M059J (cell line): ENCODE data around the gene MAPKAPK2. TPM values are rescaled to one million over a fixed set of nuclear protein-coding genes. Genes with fewer than 3 reads are reported as not detected.

ENCODE experiments used
- DNase-seq: peaks from one replicate; pipeline ENCODE4 v3.0.0-alpha.2; 2012; ENCODE audit warnings: low read depth
- total RNA-seq: library from RNA; depleted of rRNA; stranded (reverse); fragments of >200 nt; shearing (Covaris generic); gene quantifications from 2 replicates; pipeline ENCODE4 v1.2.3, GENCODE V29; 2014

The MAPKAPK2 gene
- total RNA-seq, 1 experiment from 2014 or later, result 55.8 TPM

DNA sequence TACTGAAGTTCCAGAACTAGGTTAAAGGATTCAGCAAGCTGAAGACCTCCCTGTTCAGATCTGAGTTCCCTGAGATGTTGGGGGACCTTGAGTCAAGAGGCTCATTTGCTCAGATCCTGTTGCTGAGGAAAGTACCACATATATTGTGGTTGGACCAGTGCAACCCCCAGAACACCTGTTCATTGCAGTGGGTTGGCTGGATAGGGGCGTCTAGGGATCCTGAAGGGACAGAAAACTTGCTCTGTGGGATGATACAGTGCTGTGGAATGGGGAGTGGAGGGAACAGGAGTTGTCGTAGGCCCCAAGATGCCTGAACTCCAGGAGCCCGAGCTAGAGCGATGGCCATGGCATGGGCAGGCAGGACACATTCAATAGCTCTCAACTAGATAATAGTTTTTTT, 24.6 kb upstream of the MAPKAPK2 start:
- DNase-seq, result no peak

DNA sequence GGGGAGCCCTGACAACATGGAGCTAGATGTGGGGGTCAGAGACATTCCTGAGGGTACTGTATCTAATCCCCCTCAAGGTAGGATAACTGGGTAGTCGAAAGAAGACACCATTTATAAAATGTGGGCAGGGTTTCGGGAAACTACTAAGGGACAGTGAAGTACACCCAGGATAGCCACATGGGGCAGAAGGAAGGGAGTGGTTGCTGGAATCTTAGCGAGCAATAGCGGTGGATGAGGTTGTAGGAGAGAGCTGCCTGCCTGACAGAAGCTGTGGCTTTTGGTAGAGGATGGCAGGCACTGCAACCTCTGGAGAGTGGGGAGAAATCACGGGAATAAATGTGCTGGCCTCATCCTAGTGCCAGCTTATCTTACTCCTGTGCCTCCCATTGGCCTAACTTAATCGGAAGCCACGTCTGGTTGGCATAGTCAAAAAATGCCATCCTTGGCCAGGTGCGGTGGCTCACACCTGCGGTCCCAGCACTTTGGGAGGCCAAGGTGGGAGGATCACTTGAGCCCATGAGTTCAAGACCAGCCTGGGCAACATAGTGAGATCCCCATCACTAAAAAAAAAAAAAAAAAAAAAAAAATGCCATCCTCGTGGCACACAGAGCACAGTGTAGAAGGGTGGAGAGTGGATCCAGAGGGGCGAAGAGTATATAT, 23.4 kb upstream of the MAPKAPK2 start:
- DNase-seq, result no peak

DNA sequence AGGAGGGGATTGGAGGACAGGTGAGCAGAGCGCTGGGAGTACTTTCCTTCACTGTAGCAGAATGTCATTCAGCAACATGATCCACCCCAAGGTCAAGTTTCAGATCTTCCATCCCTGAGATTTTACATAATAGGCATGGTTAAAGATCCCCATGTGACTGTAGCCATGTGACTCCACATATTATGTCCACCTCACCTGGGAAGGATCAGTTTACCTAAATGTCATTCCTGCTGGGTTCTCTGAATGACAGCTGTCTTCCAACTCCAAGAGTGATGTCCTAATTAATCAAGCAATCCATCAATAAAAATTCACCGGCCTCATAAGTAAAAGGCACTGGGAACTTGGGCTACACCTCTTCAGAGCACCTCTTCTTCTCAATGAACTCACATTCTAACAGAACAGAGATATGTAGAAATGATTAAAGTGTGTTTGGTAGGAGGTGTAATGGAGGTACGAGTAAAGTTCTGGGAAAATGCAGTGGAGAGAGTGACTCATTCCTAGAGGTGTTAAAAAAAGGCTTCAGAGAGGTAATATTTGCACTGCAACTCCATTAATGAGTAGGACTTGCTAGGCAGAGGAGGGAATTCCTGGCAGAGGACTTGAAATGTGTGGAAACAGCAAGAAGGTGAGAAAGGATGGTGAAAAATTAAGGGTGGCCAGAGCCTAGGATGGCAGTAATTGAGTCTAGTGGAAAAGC, 22.2 kb upstream of the MAPKAPK2 start:
- DNase-seq, result no peak

DNA sequence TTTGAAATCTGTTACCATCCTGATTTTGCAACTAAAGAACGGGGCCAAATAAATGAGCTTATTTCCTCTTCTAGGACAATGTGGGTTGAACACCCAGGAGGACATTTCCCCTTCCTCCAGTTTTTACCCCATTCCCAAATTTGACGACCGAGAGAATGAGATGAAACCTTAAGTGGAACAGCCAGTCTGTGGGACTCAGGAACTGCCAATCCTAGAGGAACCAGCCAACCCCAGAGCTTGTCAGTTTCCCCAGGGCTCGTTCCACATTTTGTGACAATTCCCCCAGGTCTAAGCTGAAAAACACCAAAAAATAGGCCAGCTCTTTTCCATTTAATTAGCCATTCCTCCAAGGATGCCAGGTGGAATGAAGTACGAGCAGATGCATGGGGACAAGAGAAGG, 21.3 kb upstream of the MAPKAPK2 start:
- no peak for DNase-seq

DNA sequence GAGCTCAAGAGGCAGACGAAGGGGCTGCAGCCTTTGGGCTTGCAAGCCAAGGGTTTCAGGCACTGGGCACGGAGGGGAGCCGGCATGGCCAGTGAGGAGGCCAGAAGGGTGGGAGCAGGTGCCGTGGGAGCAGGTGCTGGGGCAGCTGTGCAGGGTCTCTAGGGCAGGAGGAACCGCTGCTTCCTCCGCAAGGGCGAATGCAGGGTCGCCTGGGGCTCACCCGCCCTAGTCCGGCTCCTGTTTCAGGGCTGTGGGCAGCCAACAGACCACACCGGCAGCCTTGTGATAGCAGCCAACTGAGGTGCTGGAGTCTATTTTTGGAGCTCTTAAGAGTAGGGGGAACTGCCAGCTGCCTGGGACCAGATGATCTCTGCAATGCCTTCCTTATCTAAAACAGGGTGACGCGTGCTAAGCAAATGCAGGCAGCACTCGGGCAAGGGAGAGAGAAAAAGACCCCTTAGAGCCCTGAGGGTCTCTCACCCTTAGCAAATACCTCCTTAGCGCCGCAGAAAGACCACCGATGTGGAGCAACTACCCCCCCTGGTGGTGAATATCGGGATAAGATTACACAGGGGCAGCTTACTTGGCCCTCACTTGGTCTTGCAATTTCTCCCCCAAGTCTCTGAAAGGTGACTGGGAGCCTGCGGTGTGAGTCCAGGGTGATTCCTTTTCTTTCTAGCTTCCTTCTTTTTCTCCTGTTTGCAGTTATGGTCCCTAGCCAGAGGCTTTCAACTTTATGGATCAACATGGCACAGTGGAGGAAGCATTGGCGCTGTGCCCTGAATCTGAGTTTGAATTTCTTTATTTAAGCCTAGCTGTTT, 20.7 kb upstream of the MAPKAPK2 start:
- peak; percentile 53 for DNase-seq

DNA sequence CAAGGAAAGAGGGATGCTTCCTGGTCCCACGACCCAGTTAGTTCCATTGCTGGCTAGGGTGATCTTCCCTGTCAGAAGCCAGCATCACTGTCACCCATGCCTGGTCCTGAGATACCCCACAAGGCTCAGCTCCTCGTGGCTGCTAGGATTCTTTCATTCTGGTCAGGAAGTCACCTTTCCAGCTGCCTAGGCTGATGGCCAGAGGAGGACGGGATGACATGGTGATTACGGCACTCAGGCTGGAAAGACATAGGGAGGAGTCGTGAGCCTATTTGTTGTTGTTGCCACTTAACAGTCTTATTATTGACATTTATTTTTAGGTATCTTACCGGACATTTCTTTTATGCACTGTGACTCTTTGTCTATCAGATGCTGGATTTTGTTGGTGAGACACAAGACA, 20.0 kb upstream of the MAPKAPK2 start:
- DNase-seq, result no peak

DNA sequence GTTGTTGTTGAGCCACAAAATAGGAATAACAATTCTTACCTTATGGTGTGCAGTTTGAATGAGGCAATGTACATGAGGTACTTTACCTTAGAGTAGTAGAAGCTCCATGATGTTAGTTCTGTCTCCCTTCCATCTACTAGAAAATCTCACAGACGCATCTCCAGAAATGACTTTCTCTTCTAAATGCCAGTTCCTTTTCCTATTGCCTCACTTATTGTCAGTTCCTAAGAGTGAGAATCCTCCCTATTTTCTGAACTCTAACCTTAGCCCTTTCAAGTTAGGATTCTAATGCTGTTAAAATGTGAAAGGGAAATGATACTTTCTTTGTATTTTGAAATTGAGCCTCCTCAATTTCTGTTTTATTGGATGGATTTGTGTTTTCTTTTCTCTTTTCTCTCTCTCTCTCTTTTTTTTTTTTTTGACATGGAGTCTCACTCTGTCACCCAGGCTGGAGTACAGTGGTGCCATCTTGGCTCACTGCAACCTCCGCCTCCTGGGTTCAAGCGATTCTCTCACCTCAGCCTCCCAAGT, 18.6 kb upstream of the MAPKAPK2 start:
- no peak for DNase-seq

DNA sequence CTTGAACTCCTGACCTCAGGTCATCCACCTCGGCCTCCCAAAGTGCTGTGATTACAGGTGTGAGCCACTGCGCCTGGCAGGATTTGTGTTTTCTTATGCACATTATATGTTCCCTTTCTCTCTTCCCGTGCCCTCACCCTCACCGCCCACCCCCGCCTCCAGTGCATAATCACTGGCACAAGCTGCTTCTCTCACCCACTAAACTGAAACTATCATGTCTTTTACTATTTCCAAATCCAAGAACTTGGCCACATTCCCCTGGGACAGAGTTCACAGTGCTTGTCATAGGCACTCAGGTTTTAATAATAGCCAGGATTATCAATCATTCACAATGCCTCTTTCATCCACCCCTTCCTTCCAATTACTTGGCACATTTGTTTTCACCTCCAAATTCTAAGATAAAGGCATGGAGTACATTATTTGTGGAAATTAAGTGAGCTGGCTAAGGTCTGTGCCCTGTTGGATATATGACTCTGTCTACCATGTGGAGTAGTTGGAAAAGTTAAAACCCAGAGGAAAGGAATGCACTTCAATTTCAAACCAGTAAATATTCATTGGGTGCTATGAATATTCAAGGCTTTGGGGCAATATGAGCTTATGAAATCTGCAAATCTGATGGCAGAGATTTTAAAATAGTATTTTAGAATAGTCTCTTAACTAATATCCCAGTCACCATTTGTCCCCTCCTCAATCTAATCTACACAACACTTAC, 17.6 kb upstream of the MAPKAPK2 start:
- no peak for DNase-seq

DNA sequence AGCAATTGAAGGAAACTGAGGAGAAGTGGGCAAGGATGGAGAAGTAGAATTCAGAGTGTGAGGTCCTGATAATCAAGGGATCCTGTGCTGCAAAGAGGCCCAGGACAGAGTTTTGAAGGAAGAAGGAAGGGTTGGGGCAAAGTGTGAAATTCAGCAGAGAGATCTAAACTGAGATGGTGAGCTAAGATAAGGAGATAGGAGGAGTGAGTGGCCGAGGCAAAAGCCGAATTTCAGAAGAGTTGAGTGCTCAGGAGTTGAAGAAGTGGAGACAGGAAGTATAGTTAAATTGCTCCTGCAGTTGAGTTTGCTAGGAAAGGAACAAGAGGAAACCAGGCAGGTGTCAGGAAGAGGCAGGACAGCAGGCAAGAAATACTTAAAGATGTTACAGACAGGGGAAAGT, 16.4 kb upstream of the MAPKAPK2 start:
- DNase-seq, result no peak

DNA sequence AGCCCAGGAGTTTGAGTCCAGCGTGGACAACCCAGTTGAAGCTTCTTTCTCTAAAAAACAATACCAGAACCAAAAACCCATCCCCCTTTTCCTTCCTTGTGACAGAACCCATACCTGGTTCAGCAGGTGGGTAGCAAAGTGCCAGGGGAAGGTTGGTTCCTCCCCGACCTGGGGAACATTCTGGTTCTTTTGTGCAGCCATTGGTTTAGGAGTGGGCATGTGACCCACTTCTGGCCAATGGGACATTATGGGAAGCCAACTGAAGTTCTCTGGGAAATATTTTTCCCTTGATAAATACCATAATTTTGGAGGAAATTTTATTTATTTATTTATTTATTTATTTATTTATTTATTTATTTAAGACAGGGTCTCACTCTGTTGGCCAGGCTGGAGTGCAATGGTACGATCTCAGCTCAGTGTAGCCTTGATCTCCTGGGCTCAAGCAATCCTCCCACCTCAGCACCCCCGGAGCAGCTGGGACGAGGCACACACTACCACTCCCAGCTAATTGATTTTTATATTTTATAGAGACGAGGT, 15.8 kb upstream of the MAPKAPK2 start:
- DNase-seq, result no peak

DNA sequence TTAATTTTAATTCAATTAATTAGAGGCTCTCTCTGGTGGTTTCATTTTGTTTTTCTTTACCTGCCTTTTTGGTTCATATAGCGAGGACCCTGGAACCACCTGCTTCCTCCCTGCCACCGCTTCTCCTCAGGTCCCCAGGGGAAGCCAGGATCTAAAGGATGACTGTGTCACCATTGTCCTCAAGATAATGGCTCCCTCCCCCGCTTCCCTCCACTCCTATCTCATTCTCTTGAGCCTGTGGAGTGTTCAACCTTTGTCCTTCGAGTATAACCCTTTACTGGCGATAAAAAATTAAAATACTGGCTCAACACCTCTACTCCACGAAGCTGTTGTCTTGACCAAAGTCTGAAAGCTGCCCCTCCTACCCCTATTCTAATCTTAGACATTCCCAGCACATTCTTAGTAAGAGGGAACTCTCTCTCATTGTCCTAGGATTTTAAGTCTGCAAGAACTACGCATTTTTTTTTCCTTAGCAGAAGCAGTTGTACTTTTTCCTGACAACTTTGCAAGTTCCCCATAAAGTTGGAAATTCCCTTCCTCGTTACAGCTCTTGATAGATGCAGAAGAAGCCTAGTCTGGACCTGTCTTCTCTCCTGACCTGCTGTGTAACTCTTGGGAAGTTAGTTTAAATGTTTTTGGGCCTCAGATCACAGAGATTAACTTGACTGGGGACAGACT, 12.6 kb upstream of the MAPKAPK2 start:
- DNase-seq, result no peak

DNA sequence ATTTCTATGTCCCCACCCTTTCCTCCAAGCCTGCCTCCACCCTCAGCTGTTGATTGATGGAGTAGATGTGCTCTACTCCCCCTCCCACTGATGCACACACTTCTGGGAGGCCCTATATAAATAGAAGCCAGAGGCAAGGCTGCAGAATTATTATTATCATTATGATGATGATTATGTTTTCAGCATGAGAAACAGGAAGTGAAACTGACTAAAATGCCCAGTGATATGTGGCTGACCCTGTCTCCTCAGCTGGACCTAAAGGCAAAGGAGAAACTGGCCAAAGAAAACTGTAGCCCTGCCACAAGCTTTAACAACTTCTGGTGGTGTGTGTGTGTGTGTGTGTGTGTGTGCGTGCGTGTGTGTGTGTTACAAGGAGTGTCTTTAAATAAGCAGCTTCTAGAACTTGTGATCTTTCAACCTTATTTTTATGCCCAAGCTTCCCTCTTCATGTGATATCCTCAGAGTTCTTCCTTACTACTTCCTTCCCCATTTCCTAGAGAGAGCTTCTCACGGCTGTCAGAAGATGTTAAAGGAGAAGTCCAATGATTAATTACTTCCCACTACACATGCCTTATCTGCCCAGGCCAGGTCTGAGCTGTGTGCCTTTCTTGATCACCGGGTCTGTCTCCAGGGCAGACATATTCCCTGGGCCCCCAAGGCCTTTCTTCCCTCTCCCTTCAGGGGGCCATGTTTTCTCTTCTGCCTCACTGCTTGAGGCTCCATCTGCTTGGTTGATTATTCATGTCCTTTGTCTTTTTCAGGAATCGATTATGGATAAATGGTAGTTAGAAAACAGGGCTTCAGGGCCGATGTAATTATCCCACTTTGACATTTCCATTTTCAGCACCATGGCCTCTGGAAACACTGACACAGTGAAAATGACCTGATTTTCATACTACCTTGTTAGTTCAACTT, 11.6 kb upstream of the MAPKAPK2 start:
- DNase-seq, result no peak

DNA sequence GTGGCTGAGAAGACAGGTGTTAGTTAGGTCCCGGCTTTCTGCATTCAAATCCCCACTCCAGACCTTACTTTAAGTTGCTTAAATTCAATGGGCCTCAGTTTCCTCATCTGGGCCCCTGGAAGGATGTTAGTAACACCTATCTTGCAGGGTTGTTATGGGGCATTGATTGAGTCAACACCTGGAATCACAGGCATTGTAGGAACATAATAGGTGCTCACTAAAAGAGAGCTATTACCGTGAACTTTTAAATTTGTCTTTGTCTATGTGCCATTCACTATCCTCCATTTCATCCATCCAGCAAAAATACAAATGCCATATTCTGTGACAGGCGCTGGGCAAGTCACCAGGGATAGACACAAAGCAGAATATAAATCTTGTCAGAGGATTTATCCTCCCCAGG, 10.5 kb upstream of the MAPKAPK2 start:
- no peak for DNase-seq

DNA sequence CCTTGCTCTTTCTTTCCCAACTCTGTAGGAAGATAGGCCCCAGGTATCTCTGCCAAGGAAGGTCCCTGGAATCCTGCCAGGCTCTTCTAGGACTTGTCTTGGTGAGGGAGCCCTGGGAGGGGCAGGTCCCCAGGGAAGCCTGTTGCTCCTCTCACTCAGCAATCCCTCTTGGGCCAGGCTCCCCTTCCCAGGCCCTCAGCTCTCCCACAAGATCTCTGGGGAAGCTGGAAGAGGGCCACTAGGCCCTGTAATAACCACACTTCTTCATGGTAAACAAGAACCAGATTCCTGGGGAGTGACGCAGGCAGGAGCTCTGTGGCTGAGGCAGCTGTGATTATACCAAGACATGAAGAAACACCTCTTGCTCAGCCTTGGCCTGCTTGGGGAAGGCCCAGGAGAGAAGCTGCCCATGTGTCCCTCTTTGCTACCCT, 9.9 kb upstream of the MAPKAPK2 start:
- peak; percentile 98 for DNase-seq

DNA sequence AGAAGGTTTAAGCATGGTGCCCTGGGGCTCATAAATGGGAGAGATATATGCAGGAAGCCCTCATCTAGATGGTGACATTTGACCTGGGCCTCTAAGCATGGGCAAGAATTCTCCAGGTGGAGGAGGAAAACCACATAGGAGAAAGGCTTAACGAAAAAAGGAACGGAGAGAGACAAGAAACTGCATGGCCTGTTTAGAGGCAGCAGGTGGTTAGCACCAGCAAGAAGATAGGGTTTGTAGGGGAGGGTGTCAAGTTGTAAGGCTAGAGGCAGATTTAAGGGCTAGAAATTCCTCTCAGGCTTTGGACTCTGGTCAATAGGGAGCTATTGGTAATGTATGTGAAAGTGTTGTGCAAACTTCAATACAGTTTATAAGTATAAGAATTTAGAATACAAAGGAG, 8.2 kb upstream of the MAPKAPK2 start:
- no peak for DNase-seq

DNA sequence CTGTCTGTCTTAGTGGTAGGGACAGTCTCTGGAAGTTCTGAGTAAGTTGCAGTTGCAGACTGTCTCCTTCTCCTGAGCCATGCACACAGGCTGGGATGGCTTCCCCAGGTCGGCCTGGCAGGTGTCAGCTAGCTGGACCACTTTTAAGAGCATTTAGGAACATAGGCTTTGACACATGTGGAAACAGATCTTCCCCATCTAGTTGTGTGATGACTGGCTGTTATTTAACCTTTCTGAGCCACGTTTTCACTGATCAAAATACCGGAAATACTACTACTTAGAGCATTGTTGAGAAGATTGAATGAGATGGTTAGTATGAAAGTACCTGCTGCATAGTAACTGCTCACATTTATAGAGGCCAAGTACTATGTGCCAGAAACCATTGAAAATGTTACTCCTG, 6.2 kb upstream of the MAPKAPK2 start:
- DNase-seq, result no peak

DNA sequence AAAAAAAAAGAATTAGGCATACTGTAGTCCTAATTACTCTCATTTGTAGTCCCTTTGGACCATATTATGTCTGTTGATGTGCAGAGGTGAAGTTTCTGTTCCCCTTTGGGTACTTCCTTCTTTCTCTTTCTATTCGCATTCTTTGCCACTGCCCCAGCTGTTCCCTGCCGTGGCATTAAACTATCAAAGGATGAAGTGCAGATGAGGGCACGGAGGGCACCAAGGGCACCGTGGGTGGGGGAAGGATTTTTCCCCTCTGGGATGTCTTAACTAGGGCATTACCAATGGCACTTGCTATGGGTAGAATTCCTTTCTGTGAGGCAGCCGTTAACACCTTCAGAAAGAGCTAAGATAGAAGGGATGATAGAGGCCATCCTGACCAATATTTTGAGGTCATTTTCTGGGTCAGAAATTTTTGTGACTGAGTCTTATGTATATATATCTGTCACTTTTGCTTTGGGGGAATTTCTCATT, 4.9 kb upstream of the MAPKAPK2 start:
- DNase-seq, result no peak

DNA sequence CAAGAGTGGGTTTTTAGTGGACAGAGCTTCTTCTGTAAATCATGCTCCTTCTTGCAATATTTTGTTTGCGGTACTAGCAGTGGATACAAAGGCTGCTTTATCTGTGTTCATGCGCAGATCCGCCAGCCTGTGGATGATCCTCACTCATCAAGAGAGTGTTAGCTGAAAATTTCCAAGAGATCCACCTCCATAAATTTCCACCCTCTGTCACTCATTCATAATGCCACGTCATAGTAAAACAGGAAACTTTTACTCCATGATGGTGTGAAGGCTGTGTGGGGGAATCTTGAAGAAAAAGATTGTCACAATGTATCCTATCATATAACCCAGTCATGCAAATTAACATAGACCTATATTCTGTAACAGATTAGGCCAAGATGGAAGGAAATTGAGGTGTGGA, 4.4 kb upstream of the MAPKAPK2 start:
- no peak for DNase-seq

DNA sequence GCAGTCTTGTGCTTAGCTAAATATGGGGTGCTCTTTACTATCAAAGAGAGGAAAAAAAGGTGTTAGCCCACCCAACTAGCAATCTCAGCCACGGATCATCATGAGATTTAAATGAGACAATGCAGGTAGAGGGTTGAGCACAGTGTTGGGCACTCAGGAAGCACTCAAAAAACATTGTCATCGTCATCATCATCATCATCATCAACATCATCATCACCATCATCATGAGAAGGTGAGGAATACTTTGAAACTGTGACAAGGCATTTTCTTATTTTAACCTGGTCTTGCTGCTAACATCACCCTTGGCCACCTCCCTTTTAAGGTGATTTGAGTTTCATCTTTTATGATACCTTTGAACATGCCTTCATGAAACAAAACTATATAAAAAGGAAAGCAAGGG, 3.3 kb upstream of the MAPKAPK2 start:
- no peak for DNase-seq

DNA sequence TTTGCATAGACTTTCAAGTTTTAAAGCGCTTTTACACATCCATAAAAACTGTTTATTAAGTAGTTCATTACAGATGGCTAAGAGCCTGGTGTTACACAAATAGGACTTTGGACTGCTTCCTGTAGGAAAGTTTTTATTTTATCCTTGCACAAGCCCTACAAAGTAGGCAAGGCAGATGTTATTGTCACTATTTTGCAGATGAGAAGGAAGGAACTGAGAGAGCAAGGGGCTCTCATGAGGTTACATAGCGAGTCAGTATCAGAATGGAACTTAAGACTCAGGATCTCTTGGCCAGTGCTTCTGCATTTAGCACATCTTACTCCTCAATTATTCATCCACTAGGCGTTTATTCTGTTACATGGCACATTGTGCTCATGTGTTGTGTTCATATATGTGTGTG, 2.6 kb upstream of the MAPKAPK2 start:
- no peak for DNase-seq
